IMR-90 (cell line): Measurements from ENCODE around the gene TRPM3.

Experiments
- BHLHE40 ChIP-seq: fragments of 150-350 bp; IDR thresholded peaks from 2 replicates; pipeline ENCODE4 v1.6.1; 2016; ENCODE audit warnings: mild to moderate bottlenecking, low read depth, low read length
- CEBPB ChIP-seq: IDR thresholded peaks from 2 replicates; pipeline ENCODE4 v1.6.1; 2012; ENCODE audit warnings: low read depth, low read length, improper control_type of control experiment
- CHD1 ChIP-seq: IDR thresholded peaks from 2 replicates; pipeline ENCODE4 v1.6.1; 2012; ENCODE audit warnings: low read depth, low read length, improper control_type of control experiment
- CTCF ChIP-seq: conservative IDR thresholded peaks from 2 replicates; pipeline ENCODE4 v1.5.1; 2012; ENCODE audit warnings: mild to moderate bottlenecking, low read depth, low read length, improper control_type of control experiment
- MAFK ChIP-seq: IDR thresholded peaks from 2 replicates; pipeline ENCODE4 v1.6.1; 2012; ENCODE audit warnings: low read depth, low read length, improper control_type of control experiment
- POLR2A ChIP-seq: IDR thresholded peaks from 2 replicates; pipeline ENCODE4 v1.6.1; 2012; ENCODE audit warnings: mild to moderate bottlenecking, low read depth, low read length
- RCOR1 ChIP-seq: IDR thresholded peaks from 2 replicates; pipeline ENCODE4 v1.6.1; 2012; ENCODE audit warnings: mild to moderate bottlenecking, low read length, improper control_type of control experiment; ENCODE audit not compliant: insufficient replicate concordance
- USF2 ChIP-seq: fragments of 150-350 bp; IDR thresholded peaks from 2 replicates; pipeline ENCODE4 v1.6.1; 2017; ENCODE audit warnings: mild to moderate bottlenecking, antibody characterized with exemption, low read length, low read depth

- TF ChIP-seq CTCF (no peak), CHD1 (no peak), USF2 (no peak), MAFK (no peak), POLR2A (no peak), CEBPB (no peak), BHLHE40 (no peak), RCOR1 (no peak)
Measured at GRCh38 chr9:70880535-70880934, 240.9 kb downstream of the TRPM3 start.
